ENCODE results near the gene PM20D1.

The PM20D1 gene

DNA sequence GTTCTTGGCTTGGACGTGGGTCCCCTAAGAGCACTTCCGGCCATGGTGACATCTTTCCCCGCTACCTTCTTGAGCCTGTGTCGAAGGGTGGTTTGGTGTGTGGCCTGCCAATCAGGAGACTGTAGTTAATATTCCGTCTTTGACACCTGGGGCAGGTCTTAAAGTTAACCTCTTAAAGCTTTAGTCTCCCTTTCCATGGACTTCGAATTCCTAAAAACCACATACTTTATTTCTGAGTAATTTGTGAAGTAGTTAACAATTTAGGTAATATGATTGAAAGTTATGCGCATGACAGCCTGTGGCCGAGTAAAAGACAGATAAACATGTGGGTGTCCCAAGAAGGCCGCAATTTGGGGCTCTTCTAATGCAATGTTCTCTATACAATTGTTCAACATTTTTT lies 64.5 kb downstream of the PM20D1 start:
- Histone ChIP-seq H3K4me1 (ENCODE audit: control insufficient read depth in 1 of 2, insufficient read depth in 2 of 2, low read length in 2 of 2) (no peaks in the 10 kb centered on the region), H3K27ac (ENCODE audit: low read length) (no peak overlapping the region), H3K9me3 (ENCODE audit: control insufficient read depth in 1 of 2, low read length in 2 of 2) (no peaks in the 10 kb centered on the region), H3K4me3 (ENCODE audit: low read depth in 1 of 2, low read length in 2 of 2) (no peak overlapping the region), H3K36me3 (ENCODE audit: control insufficient read depth in 1 of 2, insufficient read depth in 2 of 2, low read length in 2 of 2) (peaks cover under 1 to 6% of the 10 kb centered on the region in 2 donors), H3K27me3 (ENCODE audit: low read depth, low read length) (no peaks in the 10 kb centered on the region)

- no peaks in the 10 kb centered on the region for H3K4me1 ChIP-seq (ENCODE audit: control insufficient read depth in 1 of 2, insufficient read depth in 2 of 2, low read length in 2 of 2)
- H3K4me3 ChIP-seq (ENCODE audit: low read depth in 1 of 2, low read length in 2 of 2) = no peak overlapping the region
- no peak overlapping the region for H3K27ac ChIP-seq (ENCODE audit: low read length)
- H3K9me3 ChIP-seq (ENCODE audit: control insufficient read depth in 1 of 2, low read length in 2 of 2) = no peaks in the 10 kb centered on the region
- H3K36me3 ChIP-seq (ENCODE audit: control insufficient read depth in 1 of 2, insufficient read depth in 2 of 2, low read length in 2 of 2) = no peaks in the 10 kb centered on the region
- no peaks in the 10 kb centered on the region for H3K27me3 ChIP-seq (ENCODE audit: low read depth, low read length)
Measured at GRCh38 chr1:205783904-205784303, 66.0 kb downstream of the PM20D1 start.

DNA sequence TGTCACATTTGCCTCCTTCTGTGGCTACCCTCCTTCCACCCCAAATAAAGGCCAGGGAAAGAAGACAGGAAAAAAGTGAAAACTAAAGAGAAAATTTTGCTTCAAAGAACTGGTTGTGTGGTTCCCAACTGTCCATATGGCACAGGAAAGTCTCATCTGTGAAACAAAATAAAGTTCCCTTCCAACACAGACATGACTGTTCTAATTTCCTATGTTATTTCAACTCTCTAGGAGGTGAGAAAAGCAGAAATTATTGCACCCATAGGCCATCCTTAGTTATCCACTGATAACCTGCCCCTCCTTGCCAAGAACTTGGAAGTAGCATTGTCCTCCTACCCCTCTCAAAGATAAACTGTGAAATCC lies 66.5 kb downstream of the PM20D1 start:
- Histone ChIP-seq H3K9me3 (ENCODE audit: control insufficient read depth in 1 of 2, low read length in 2 of 2) (no peaks in the 10 kb centered on the region), H3K27me3 (ENCODE audit: low read depth, low read length) (no peaks in the 10 kb centered on the region), H3K4me1 (ENCODE audit: control insufficient read depth in 1 of 2, insufficient read depth in 2 of 2, low read length in 2 of 2) (no peaks in the 10 kb centered on the region), H3K4me3 (ENCODE audit: low read depth in 1 of 2, low read length in 2 of 2) (no peak overlapping the region), H3K36me3 (ENCODE audit: control insufficient read depth in 1 of 2, insufficient read depth in 2 of 2, low read length in 2 of 2) (no peaks in the 10 kb centered on the region), H3K27ac (ENCODE audit: low read length) (no peak overlapping the region)

DNA sequence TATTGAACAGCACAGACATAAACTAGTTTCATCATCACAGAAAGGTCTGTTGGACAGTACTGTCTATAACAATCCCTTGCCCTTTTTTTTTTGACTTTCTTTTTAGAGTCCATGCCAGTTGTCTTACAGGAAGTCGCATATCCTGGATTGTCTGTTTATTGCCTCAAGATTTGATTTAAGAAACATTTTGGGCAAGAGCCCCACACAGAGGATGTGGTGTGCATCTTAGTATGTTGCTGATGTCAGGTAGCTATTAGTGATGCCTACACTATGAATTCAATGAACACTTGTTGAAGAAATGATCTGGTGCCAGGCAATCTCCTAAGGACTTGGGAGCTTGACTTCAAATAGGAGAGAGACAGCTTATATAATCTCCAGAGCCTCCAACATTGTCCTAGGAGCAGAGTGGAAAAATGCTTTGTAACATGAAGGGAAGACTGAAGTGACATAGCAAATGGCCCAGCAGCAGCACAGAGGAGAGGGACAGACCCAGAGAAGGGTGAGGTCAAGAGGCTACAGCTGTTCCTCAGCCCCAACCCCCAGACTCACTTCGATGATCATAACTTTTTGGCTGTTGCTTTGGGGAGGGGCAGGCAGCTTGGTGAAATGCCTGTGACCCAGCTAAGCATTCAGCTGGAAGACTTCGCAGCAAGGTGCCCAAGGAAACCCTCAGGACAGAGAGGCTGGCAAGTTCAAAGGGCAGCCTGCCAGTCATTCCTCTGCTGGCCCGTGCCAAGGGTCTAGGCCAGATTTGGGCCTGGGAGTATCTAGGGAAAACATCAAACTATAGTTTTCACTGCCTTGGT lies 67.1 kb downstream of the PM20D1 start:
- Histone ChIP-seq H3K36me3 (ENCODE audit: control insufficient read depth in 1 of 2, insufficient read depth in 2 of 2, low read length in 2 of 2) (no peaks in the 10 kb centered on the region), H3K4me3 (ENCODE audit: low read depth in 1 of 2, low read length in 2 of 2) (no peak overlapping the region), H3K4me1 (ENCODE audit: control insufficient read depth in 1 of 2, insufficient read depth in 2 of 2, low read length in 2 of 2) (no peaks in the 10 kb centered on the region), H3K27ac (ENCODE audit: low read length) (no peak overlapping the region), H3K27me3 (ENCODE audit: low read depth, low read length) (no peaks in the 10 kb centered on the region), H3K9me3 (ENCODE audit: control insufficient read depth in 1 of 2, low read length in 2 of 2) (no peaks in the 10 kb centered on the region)

GRCh38 chr1:205780335-205780734 lies 69.6 kb downstream of the PM20D1 start:
- H3K27me3 ChIP-seq (ENCODE audit: low read depth, low read length) = no peaks in the 10 kb centered on the region
- H3K9me3 ChIP-seq (ENCODE audit: control insufficient read depth in 1 of 2, low read length in 2 of 2) = no peaks in the 10 kb centered on the region
- no peak overlapping the region for H3K4me3 ChIP-seq (ENCODE audit: low read depth in 1 of 2, low read length in 2 of 2)
- no peaks in the 10 kb centered on the region for H3K36me3 ChIP-seq (ENCODE audit: control insufficient read depth in 1 of 2, insufficient read depth in 2 of 2, low read length in 2 of 2)
- H3K4me1 ChIP-seq (ENCODE audit: control insufficient read depth in 1 of 2, insufficient read depth in 2 of 2, low read length in 2 of 2) = peaks cover 0 to 5% of the 10 kb centered on the region in 2 donors
- no peak overlapping the region for H3K27ac ChIP-seq (ENCODE audit: low read length)
